ENCODE data around the gene FAR1.

GRCh38 chr11:13761250-13761649, 92.8 kb downstream of the FAR1 start:
- TF ChIP-seq YY1 (IDR thresholded peaks at IDR 0.05; ENCODE audit: insufficient read depth, insufficient read length) (no peak), SUZ12 (IDR thresholded peaks at IDR 0.05; ENCODE audit: extremely low read depth, insufficient read depth, insufficient read length) (no peak)

All from NT2/D1 (cell line).